PC-9 (cell line): ENCODE measurements around the gene TBC1D14. TPM values are rescaled to one million over a fixed set of nuclear protein-coding genes. Genes with fewer than 3 reads are reported as not detected.

Experiments used
- BruUV-seq: library from RNA; stranded (reverse); fragments of 400-500 nt; replicated peaks from 2 replicates; lab custom pipeline; 2021; lab: Mats Ljungman, UMichigan
- CTCF ChIA-PET: fragments of 300-600 bp; sonication (Branson Sonifier 250); formaldehyde crosslinking; loops from one replicate; lab custom pipeline; 2022; ENCODE audit warnings: antibody characterized with exemption; lab: Charles Lee
- POLR2A ChIA-PET: fragments of 300-600 bp; sonication (Branson Sonifier 250); formaldehyde crosslinking; loops from one replicate; lab custom pipeline; 2022; ENCODE audit warnings: antibody characterized with exemption; ENCODE audit not compliant: unreplicated experiment; lab: Charles Lee
- DNase-seq, 2 experiments: peaks; one replicate each; pipeline versions ENCODE4 v3.0.0 to v3.0.0-alpha.2; 2015 to 2022; ENCODE audit warnings: mixed read lengths in 1 of 2
- H2AFZ ChIP-seq: fragments of 200-600 bp; sonication (generic); 2 replicates; pipeline ENCODE4 v1.8.1; 2017; ENCODE audit warnings: antibody characterized with exemption
- H3F3A ChIP-seq: fragments of 200-600 bp; sonication (generic); 2 replicates; pipeline ENCODE4 v1.8.1; 2017; ENCODE audit warnings: antibody characterized with exemption, mild to moderate bottlenecking, low read depth; ENCODE audit not compliant: insufficient read depth
- H3K27ac ChIP-seq: fragments of 200-600 bp; sonication (generic); 2 replicates; pipeline ENCODE4 v1.6.1; 2016; ENCODE audit warnings: mixed run types
- H3K27me3 ChIP-seq: fragments of 200-600 bp; sonication (generic); 2 replicates; pipeline ENCODE4 v1.6.1; 2016; ENCODE audit warnings: low read depth, mixed run types; ENCODE audit not compliant: insufficient read depth
- H3K36me3 ChIP-seq: fragments of 200-600 bp; sonication (generic); 2 replicates; pipeline ENCODE4 v1.6.1; 2016; ENCODE audit warnings: low read depth, mixed run types
- H3K4me1 ChIP-seq: fragments of 200-600 bp; sonication (generic); replicated peaks from 2 replicates; pipeline ENCODE4 v1.6.1; 2016; ENCODE audit warnings: mixed run types; ENCODE audit not compliant: insufficient read depth
- H3K4me2 ChIP-seq: fragments of 200-600 bp; sonication (generic); 2 replicates; pipeline ENCODE4 v1.6.1; 2017; ENCODE audit warnings: mixed run types
- H3K4me3 ChIP-seq: fragments of 200-600 bp; sonication (generic); 2 replicates; pipeline ENCODE4 v1.6.1; 2016; ENCODE audit warnings: mixed run types
- H3K79me2 ChIP-seq: fragments of 200-600 bp; sonication (generic); 2 replicates; pipeline ENCODE4 v1.6.1; 2017; ENCODE audit warnings: low read depth, mixed run types
- H3K9me2 ChIP-seq: fragments of 200-600 bp; sonication (generic); 2 replicates; pipeline ENCODE4 v1.8.1; 2017; ENCODE audit warnings: mild to moderate bottlenecking; ENCODE audit not compliant: insufficient read depth
- H3K9me3 ChIP-seq: fragments of 200-600 bp; sonication (generic); 2 replicates; pipeline ENCODE4 v1.8.1; 2016; ENCODE audit warnings: low read depth; ENCODE audit not compliant: insufficient read depth
- H4K20me1 ChIP-seq: fragments of 200-600 bp; sonication (generic); 2 replicates; pipeline ENCODE4 v1.8.1; 2017; ENCODE audit not compliant: insufficient read depth
- CTCF ChIP-seq: fragments of 200-600 bp; sonication (generic); conservative IDR thresholded peaks from 2 replicates; pipeline ENCODE4 v1.6.1; 2017; ENCODE audit warnings: mixed run types, antibody characterized with exemption, mild to moderate bottlenecking, moderate library complexity
- EZH2 ChIP-seq: fragments of 200-600 bp; sonication (generic); IDR thresholded peaks from 2 replicates; pipeline ENCODE4 v1.8.0; 2017; ENCODE audit warnings: antibody characterized with exemption, low read depth
- intact Hi-C: fragments of 100-400 bp; cut with micrococcal nuclease; formaldehyde crosslinking; loops from one replicate; pipeline ENCODE4 v1.10.0; 2022; ENCODE audit not compliant: unreplicated experiment
- total RNA-seq: library from RNA; stranded (reverse); gene quantifications from 2 replicates; pipeline ENCODE4 v1.2.3, GENCODE V29; 2021

TBC1D14 gene
- total RNA-seq, 1 experiment from 2014 or later = 46.2 TPM

GRCh38 chr4:6961496-6962210, 52.0 kb downstream of the TBC1D14 start:
- no peaks in the 10 kb centered on the region for H3K4me1 ChIP-seq
- H3K27me3 ChIP-seq = no peaks in the 10 kb centered on the region
- H3K9me3 ChIP-seq = no peaks in the 10 kb centered on the region
- no peak for TF ChIP-seq EZH2
- no peak for TF ChIP-seq CTCF
- no peaks in the 10 kb centered on the region for H4K20me1 ChIP-seq
- peaks cover 12% of the 10 kb centered on the region for H3K79me2 ChIP-seq
- no peaks in the 10 kb centered on the region for H3K36me3 ChIP-seq
- H3F3A ChIP-seq = no peaks in the 10 kb centered on the region
- no peak overlapping the region for H3K4me2 ChIP-seq
- no TSS peak for BruUV-seq
- intact Hi-C loops = no loop called here
- POLR2A ChIA-PET = no interaction called here
- CTCF ChIA-PET = interaction anchor here (0.7 kb wide), 1 partner anchor 13 kb away, joined by 4 read pairs; no protein-coding TSS in a partner anchor
- DNase-seq = no peak
- no peak overlapping the region for H2AFZ ChIP-seq
- H3K27ac ChIP-seq = no peak overlapping the region
- no peak overlapping the region for H3K4me3 ChIP-seq
- no peaks in the 10 kb centered on the region for H3K9me2 ChIP-seq

DNA sequence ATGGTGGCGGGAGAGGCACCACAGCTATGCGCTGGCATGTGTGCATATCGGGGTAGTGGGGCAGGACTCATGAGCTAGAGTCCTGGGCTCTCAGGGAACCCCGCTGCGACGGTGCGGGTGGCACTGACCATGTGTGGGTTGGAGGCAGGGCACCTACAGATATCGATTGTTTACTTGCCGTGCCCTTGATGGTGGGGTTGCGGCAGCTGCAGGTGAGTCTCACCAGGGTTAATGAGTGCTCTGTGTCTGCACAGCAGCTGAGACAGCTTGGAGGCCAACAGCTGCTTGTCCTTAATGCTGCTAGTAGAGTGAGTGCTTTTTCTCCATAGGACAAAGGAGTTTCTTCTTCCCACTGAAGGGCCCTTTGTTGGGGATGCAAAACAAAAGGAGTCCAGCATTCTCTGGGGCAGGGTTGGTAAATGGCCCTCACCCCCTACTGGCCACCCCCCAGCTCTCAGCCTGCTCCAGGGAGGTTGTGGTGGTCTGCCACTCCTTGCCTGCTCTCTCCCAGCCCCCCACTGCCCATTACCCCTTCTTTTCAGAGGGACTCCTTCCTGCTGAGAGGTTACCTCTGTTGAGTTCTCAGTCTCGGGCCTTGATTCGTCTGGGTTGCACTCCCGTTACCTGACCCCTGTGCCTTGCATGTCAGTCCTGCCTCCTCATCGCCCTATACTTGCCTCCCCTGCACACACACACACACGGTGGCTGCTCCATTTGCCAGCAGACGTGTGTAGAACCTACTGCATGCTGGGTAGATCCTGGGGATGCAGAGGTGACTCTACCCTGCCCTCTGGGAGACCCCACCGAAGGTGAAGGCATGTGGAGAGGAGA, 52.8 kb downstream of the TBC1D14 start:
- no peak overlapping the region for H3K4me3 ChIP-seq
- peaks cover 4% of the 10 kb centered on the region; the same call in 1 of the 2 replicates for H3K79me2 ChIP-seq
- H3K4me1 ChIP-seq = no peaks in the 10 kb centered on the region
- H2AFZ ChIP-seq = no peak overlapping the region
- ChIA-PET POLR2A (no interaction called here), CTCF (no interaction called here)
- no TSS peak for BruUV-seq
- H4K20me1 ChIP-seq = no peaks in the 10 kb centered on the region
- TF ChIP-seq CTCF (no peak), EZH2 (no peak)
- H3K9me3 ChIP-seq = no peaks in the 10 kb centered on the region
- H3K9me2 ChIP-seq = no peaks in the 10 kb centered on the region
- intact Hi-C loops = no loop called here
- no peaks in the 10 kb centered on the region for H3F3A ChIP-seq
- no peaks in the 10 kb centered on the region for H3K36me3 ChIP-seq
- no peak overlapping the region for H3K27ac ChIP-seq
- H3K27me3 ChIP-seq = no peaks in the 10 kb centered on the region
- no peak for DNase-seq
- no peak overlapping the region for H3K4me2 ChIP-seq

DNA sequence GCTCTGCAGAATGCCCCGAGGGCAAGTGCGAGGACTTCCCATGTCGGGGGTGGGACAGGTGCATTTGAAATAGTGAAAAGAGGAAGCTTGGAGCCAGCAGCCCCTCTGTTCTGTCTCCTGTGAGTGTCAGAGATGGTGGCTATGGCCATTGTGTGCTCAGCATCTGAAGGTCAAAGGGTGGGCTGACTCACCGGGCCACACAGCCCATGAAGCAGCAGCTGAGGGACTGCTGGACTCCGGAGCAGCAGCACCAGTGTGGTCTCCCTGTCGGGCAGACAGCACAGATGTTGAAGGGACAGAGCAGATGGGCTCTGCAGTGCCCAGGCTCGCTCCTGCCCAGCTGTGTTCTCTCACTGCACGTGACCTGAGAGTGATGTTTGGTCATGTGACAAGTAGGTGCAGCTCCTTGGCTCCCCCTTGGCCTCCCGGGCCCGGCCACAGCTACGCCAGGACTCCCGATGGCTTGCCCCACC, 53.5 kb downstream of the TBC1D14 start:
- Histone ChIP-seq H3K9me2 (no peaks in the 10 kb centered on the region), H3F3A (no peaks in the 10 kb centered on the region), H3K27ac (no peak overlapping the region), H3K9me3 (no peaks in the 10 kb centered on the region), H2AFZ (no peak overlapping the region), H3K36me3 (no peaks in the 10 kb centered on the region), H3K4me3 (no peak overlapping the region), H3K4me2 (no peak overlapping the region), H4K20me1 (no peaks in the 10 kb centered on the region), H3K27me3 (no peaks in the 10 kb centered on the region), H3K4me1 (no peaks in the 10 kb centered on the region), H3K79me2 (peaks cover 4% of the 10 kb centered on the region; the same call in 1 of the 2 replicates)
- intact Hi-C loops = no loop called here
- CTCF ChIA-PET = no interaction called here
- BruUV-seq = no TSS peak
- POLR2A ChIA-PET = no interaction called here
- no peak for DNase-seq
- TF ChIP-seq CTCF (no peak), EZH2 (no peak)
